Gastroesophageal sphincter (tissue), 3 donors: ENCODE measurements around the gene TSTD1.

Experiments
- EP300 ChIP-seq: sonication (generic); formaldehyde crosslinking; IDR thresholded peaks from one replicate; pipeline ENCODE4 v1.6.1; 2017; ENCODE audit warnings: antibody characterized with exemption, mild to moderate bottlenecking
- POLR2A ChIP-seq, 2 donors: fragments of 450-650 bp; IDR thresholded peaks; one replicate each; pipeline ENCODE4 v1.6.1; 2017; ENCODE audit warnings: antibody characterized with exemption in 2 of 2, mild to moderate bottlenecking in 2 of 2, moderate library complexity in 1 of 2
- POLR2AphosphoS5 ChIP-seq: sonication (generic); formaldehyde crosslinking; IDR thresholded peaks from one replicate; pipeline ENCODE4 v1.6.1; 2017; ENCODE audit warnings: antibody characterized with exemption
- TF ChIP-seq, protein P1 (sequence below), 4 experiments: fragments of 200-600 bp in 2 of 4; fragments of 450-650 bp in 2 of 4; sonication (generic) in 1 of 4; IDR thresholded peaks; one replicate each; pipeline ENCODE4 v1.5.1; 2017 to 2019; ENCODE audit warnings: antibody characterized with exemption in 4 of 4, mild to moderate bottlenecking in 2 of 4, moderate library complexity in 2 of 4

DNA sequence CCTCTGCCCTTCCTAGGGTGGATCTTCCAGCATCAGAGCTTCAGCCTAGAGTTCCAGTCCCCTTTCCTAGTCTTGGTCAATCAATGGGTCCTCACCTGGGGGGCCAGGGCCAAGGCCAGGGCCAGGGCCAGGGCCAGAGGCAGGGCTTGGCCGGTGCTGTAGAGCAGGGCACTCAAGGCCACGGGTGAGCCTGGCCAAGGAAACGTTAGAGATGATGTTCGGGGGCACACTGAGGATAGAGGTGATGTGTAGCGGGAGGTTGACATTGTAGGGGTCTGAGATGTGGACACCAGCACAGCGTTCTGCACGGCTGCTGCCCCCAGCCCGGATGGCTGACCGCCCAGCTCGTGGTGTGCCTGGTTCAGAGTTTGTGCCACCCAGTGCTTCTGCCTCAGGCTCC, 12.5 kb upstream of the TSTD1 start:
- TF ChIP-seq, protein P1, sequence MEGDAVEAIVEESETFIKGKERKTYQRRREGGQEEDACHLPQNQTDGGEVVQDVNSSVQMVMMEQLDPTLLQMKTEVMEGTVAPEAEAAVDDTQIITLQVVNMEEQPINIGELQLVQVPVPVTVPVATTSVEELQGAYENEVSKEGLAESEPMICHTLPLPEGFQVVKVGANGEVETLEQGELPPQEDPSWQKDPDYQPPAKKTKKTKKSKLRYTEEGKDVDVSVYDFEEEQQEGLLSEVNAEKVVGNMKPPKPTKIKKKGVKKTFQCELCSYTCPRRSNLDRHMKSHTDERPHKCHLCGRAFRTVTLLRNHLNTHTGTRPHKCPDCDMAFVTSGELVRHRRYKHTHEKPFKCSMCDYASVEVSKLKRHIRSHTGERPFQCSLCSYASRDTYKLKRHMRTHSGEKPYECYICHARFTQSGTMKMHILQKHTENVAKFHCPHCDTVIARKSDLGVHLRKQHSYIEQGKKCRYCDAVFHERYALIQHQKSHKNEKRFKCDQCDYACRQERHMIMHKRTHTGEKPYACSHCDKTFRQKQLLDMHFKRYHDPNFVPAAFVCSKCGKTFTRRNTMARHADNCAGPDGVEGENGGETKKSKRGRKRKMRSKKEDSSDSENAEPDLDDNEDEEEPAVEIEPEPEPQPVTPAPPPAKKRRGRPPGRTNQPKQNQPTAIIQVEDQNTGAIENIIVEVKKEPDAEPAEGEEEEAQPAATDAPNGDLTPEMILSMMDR (IDR thresholded peaks at IDR 0.05), result no peak
- no peak for TF ChIP-seq POLR2A (IDR thresholded peaks at IDR 0.05)
- no peak for TF ChIP-seq POLR2AphosphoS5
- TF ChIP-seq EP300, result no peak
